Measurements from ENCODE around the gene PPFIA1. TPM values are rescaled to one million over a fixed set of nuclear protein-coding genes. Genes with fewer than 3 reads are reported as not detected.

The PPFIA1 gene
- total and polyA plus RNA-seq, 9 donors: 24.9 to 37.4 (median 28.8) TPM

- H3K36me3 ChIP-seq (ENCODE audit: control insufficient read depth, insufficient read depth, low read length): peaks cover 85% of the 10 kb centered on the region
- H3K27me3 ChIP-seq (ENCODE audit: control insufficient read depth, insufficient read depth, low read length): no peaks in the 10 kb centered on the region
- H3K9me3 ChIP-seq (replicated peaks; ENCODE audit: control insufficient read depth, low read depth, low read length): no peaks in the 10 kb centered on the region
- no peak for DNase-seq
- no peaks in the 10 kb centered on the region for H3K4me1 ChIP-seq (ENCODE audit: control insufficient read depth, insufficient read depth, low read length)
- WGBS (ENCODE audit: insufficient coverage): 82% methylated on average over 18 of the region's 25 CpGs
- no peak overlapping the region for H3K27ac ChIP-seq (ENCODE audit: low read length)
- H3K4me3 ChIP-seq (ENCODE audit: low read length): no peak overlapping the region
These were observed 145.3 kb downstream of the PPFIA1 start for GRCh38 chr11:70415642-70416395.

DNA sequence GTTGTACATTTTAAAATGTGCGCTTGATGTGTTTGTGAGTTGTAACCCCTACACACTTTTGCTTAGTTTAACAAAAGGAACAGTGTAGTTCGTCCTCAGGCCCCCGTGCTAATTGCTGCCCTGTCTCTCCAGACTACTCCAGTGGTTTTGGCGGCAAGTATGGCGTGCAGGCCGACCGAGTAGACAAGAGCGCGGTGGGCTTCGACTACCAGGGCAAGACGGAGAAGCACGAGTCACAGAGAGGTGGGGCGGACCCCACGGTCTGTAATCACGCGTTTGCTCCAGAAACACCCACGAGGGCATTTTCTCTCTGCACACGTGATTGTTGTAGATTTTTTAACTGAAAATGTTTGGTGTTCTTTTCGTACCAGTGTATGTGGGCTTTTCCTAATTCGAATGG is 146.4 kb downstream of the PPFIA1 start:
- WGBS (ENCODE audit: insufficient coverage): 96% methylated on average over 16 of the region's 20 CpGs
- no peak overlapping the region for H3K4me3 ChIP-seq (ENCODE audit: low read length)

DNA sequence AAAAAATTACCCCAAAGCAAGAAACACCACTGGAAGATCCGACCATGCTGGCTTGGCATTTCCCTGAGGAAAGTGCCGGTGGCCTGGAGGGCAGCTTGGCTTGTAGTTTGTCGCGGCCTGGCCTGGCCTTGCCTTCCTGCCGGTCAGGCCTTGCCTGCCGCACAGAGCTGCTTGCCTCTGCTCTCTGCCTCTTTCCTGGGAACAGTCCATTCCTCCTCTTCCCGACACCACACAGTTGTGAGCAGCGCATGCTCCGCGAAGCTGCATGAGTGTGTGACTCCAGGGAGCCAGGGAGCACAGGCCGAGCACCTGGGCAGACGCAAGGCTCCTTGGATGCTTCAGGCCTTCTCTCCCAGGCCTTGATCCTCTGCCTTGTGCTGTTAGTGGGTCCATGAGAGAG is 147.6 kb downstream of the PPFIA1 start:
- Histone ChIP-seq H3K36me3 (ENCODE audit: control insufficient read depth, insufficient read depth, low read length) (peaks cover 88% of the 10 kb centered on the region), H3K27ac (ENCODE audit: low read length) (no peak overlapping the region), H3K9me3 (replicated peaks; ENCODE audit: control insufficient read depth, low read depth, low read length) (no peaks in the 10 kb centered on the region), H3K4me1 (ENCODE audit: control insufficient read depth, insufficient read depth, low read length) (no peaks in the 10 kb centered on the region), H3K27me3 (ENCODE audit: control insufficient read depth, insufficient read depth, low read length) (no peaks in the 10 kb centered on the region), H3K4me3 (ENCODE audit: low read length) (no peak overlapping the region)
- DNase-seq: no peak
- WGBS (ENCODE audit: insufficient coverage): 82% methylated on average over 12 of the region's 12 CpGs

More for the DNA sequence above, 146.4 kb downstream of the PPFIA1 start:
- Histone ChIP-seq H3K27ac (ENCODE audit: low read length) (no peak overlapping the region), H3K4me1 (ENCODE audit: control insufficient read depth, insufficient read depth, low read length) (no peaks in the 10 kb centered on the region), H3K9me3 (replicated peaks; ENCODE audit: control insufficient read depth, low read depth, low read length) (no peaks in the 10 kb centered on the region), H3K36me3 (ENCODE audit: control insufficient read depth, insufficient read depth, low read length) (peaks cover 88% of the 10 kb centered on the region), H3K27me3 (ENCODE audit: control insufficient read depth, insufficient read depth, low read length) (no peaks in the 10 kb centered on the region)
- DNase-seq: no peak

GRCh38 chr11:70419307-70420007 is 149.0 kb downstream of the PPFIA1 start:
- Histone ChIP-seq H3K36me3 (ENCODE audit: control insufficient read depth, insufficient read depth, low read length) (peaks cover 90% of the 10 kb centered on the region), H3K27ac (ENCODE audit: low read length) (no peak overlapping the region), H3K27me3 (ENCODE audit: control insufficient read depth, insufficient read depth, low read length) (no peaks in the 10 kb centered on the region), H3K9me3 (replicated peaks; ENCODE audit: control insufficient read depth, low read depth, low read length) (no peaks in the 10 kb centered on the region), H3K4me3 (ENCODE audit: low read length) (no peak overlapping the region), H3K4me1 (ENCODE audit: control insufficient read depth, insufficient read depth, low read length) (no peaks in the 10 kb centered on the region)
- 96% methylated on average over 14 of the region's 17 CpGs for WGBS (ENCODE audit: insufficient coverage)
- no peak for DNase-seq

- Histone ChIP-seq H3K4me1 (ENCODE audit: control insufficient read depth, insufficient read depth, low read length) (no peaks in the 10 kb centered on the region), H3K36me3 (ENCODE audit: control insufficient read depth, insufficient read depth, low read length) (peaks cover 89% of the 10 kb centered on the region), H3K27ac (ENCODE audit: low read length) (no peak overlapping the region), H3K9me3 (replicated peaks; ENCODE audit: control insufficient read depth, low read depth, low read length) (no peaks in the 10 kb centered on the region), H3K4me3 (ENCODE audit: low read length) (no peak overlapping the region), H3K27me3 (ENCODE audit: control insufficient read depth, insufficient read depth, low read length) (no peaks in the 10 kb centered on the region)
- WGBS (ENCODE audit: insufficient coverage): 81% methylated on average over 13 of the region's 14 CpGs
- DNase-seq: no peak
These were observed 149.5 kb downstream of the PPFIA1 start for GRCh38 chr11:70420008-70420464.

GRCh38 chr11:70420496-70420895 is 150.0 kb downstream of the PPFIA1 start:
- H3K4me3 ChIP-seq (ENCODE audit: low read length): no peak overlapping the region
- 93% methylated on average over 6 of the region's 9 CpGs for WGBS (ENCODE audit: insufficient coverage)
- no peak for DNase-seq
- peaks cover 89% of the 10 kb centered on the region for H3K36me3 ChIP-seq (ENCODE audit: control insufficient read depth, insufficient read depth, low read length)
- H3K4me1 ChIP-seq (ENCODE audit: control insufficient read depth, insufficient read depth, low read length): no peaks in the 10 kb centered on the region
- H3K27ac ChIP-seq (ENCODE audit: low read length): no peak overlapping the region
- H3K27me3 ChIP-seq (ENCODE audit: control insufficient read depth, insufficient read depth, low read length): no peaks in the 10 kb centered on the region
- H3K9me3 ChIP-seq (replicated peaks; ENCODE audit: control insufficient read depth, low read depth, low read length): no peaks in the 10 kb centered on the region

GRCh38 chr11:70421123-70421522 is 150.6 kb downstream of the PPFIA1 start:
- H3K27me3 ChIP-seq (ENCODE audit: control insufficient read depth, insufficient read depth, low read length): no peaks in the 10 kb centered on the region

DNA sequence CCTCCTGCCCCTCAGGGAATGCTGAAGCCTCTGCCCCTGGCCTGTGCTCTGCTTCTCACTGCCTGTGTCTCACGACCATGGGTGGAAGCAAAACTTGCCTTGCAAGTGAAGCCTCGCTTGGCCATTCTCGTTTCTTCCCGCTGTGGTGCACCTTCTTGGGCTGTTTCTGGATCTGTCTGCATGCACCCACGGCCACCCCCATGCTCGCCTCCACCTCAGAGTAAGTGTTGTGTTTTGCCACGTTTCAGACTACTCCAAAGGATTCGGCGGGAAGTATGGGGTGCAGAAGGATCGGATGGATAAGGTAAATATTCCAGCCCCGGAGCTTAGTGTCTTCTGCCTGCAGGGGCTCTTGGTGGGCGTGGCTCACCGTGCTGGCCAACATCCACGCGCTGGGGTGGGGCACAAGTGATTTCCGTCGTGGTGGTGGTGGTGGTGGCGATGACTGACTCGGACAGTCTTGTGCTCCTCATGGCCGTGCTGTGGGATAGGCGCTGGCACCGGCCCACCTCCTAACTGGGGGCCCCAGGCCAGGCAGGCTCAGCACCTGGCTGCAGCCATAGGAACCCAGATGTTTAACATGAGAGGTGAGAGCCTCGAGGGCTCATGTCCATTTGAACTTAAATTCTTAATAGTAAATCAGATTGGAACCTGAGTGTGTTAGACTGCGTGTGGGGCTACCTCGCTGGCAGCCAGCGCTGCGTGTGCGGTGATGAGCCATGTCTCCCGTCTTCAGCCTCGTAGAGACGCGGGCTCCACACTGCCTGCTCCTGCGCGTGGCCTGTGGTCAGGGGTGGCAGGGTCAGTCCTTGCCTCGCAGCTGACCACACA is 152.4 kb downstream of the PPFIA1 start:
- H3K4me1 ChIP-seq (ENCODE audit: control insufficient read depth, insufficient read depth, low read length): no peaks in the 10 kb centered on the region
- no peaks in the 10 kb centered on the region for H3K27me3 ChIP-seq (ENCODE audit: control insufficient read depth, insufficient read depth, low read length)
- H3K4me3 ChIP-seq (ENCODE audit: low read length): no peak overlapping the region
- no peak overlapping the region for H3K27ac ChIP-seq (ENCODE audit: low read length)
- WGBS (ENCODE audit: insufficient coverage): 90% methylated on average over 31 of the region's 35 CpGs
- DNase-seq: no peak
- H3K36me3 ChIP-seq (ENCODE audit: control insufficient read depth, insufficient read depth, low read length): peaks cover 77% of the 10 kb centered on the region
- H3K9me3 ChIP-seq (replicated peaks; ENCODE audit: control insufficient read depth, low read depth, low read length): no peaks in the 10 kb centered on the region

More at GRCh38 chr11:70421123-70421522, 150.6 kb downstream of the PPFIA1 start:
- H3K4me1 ChIP-seq (ENCODE audit: control insufficient read depth, insufficient read depth, low read length): no peaks in the 10 kb centered on the region
- H3K27ac ChIP-seq (ENCODE audit: low read length): no peak overlapping the region
- H3K4me3 ChIP-seq (ENCODE audit: low read length): no peak overlapping the region
- H3K9me3 ChIP-seq (replicated peaks; ENCODE audit: control insufficient read depth, low read depth, low read length): no peaks in the 10 kb centered on the region
- peaks cover 87% of the 10 kb centered on the region for H3K36me3 ChIP-seq (ENCODE audit: control insufficient read depth, insufficient read depth, low read length)
- DNase-seq: peak; percentile 46
- WGBS (ENCODE audit: insufficient coverage): 68% methylated on average over 11 of the region's 13 CpGs

GRCh38 chr11:70423523-70424505 is 153.3 kb downstream of the PPFIA1 start:
- Histone ChIP-seq H3K36me3 (ENCODE audit: control insufficient read depth, insufficient read depth, low read length) (peaks cover 77% of the 10 kb centered on the region), H3K9me3 (replicated peaks; ENCODE audit: control insufficient read depth, low read depth, low read length) (no peaks in the 10 kb centered on the region), H3K4me3 (ENCODE audit: low read length) (no peak overlapping the region), H3K4me1 (ENCODE audit: control insufficient read depth, insufficient read depth, low read length) (no peaks in the 10 kb centered on the region), H3K27me3 (ENCODE audit: control insufficient read depth, insufficient read depth, low read length) (no peaks in the 10 kb centered on the region), H3K27ac (ENCODE audit: low read length) (no peak overlapping the region)
- 84% methylated on average over 32 of the region's 34 CpGs for WGBS (ENCODE audit: insufficient coverage)
- no peak for DNase-seq
